ENCODE measurements around the gene TIMELESS.
"Not testable (repeated sequence)": the region's sequence is repeated elsewhere in the genome, so short reads cannot be mapped to it uniquely, and the experiment has no call there.

TIMELESS gene

DNA sequence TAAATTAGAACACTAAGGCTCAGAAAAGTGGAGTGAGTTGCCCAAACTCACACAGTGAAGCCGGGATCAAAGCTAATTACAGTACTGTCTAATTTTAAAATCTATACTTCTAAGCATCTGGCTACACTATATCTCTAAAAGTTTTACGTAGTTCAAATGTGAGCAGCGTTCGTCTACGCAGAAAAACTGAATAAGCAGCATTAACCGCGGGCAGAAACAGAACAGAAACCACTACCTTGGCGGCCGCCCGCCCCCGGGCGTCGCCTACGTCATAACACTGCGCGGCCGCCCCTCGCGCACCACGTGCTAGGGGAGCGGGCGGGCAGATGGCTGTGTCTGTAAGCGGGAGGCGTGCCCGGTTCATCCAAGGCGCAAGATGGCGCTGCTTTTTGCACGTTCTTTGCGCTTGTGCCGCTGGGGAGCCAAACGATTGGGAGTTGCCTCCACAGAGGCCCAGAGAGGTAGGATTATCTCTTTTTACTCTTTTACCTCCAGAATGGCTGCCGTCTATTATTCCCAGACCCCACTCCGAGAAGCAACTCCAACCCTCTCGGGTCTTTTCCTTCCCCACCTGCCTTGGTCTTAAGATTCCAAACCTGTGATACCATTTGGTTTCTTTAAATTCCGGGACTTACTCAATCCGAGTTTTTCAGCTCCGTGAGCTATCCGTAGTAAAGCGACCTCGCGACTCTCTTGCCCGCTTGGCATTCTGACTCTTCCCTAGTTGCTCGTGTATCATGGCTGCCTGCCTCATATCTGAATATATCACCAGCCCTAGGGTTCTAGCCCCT is 19.2 kb upstream of the TIMELESS start, which contains the start of gene SPRYD4:
SPRYD4 (plus strand) TSS at position 363 of the 791 bp plus-strand sequence; CDS start at position 377, 14 bp downstream.
- DNase-seq (ENCODE audit: low spot score) = peak; percentile 95

- DNase-seq (ENCODE audit: low spot score) = no peak
Measured at GRCh38 chr12:56462565-56462964, 13.3 kb upstream of the TIMELESS start.

- DNase-seq (ENCODE audit: low spot score) = no peak
Measured at GRCh38 chr12:56461235-56462159, 12.3 kb upstream of the TIMELESS start.

- no peak for DNase-seq (ENCODE audit: low spot score)
Measured at GRCh38 chr12:56457817-56458216, 8.6 kb upstream of the TIMELESS start.

DNA sequence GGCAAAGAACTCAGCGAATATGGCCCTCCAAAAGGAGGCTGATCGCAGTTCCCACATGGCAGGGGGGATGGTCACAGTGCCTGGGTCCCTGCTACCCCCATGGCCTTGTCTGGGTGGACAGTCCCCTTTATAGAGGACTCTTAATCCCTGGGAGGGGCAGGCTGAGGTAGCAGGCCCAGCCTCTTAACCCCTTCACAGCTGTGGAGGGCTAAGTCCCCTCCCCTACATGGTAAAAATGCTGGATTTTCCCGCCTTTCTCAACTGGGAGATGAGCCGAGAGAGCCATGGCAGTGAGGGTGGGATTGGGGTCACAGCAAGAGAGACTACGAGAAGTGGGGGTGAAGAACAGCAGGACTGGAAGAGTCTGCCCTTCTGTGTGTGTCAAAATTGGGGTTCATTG is 5.3 kb upstream of the TIMELESS start, which contains the start of gene MIP:
MIP (minus strand) TSS at position 101 of the 400 bp plus-strand sequence; CDS start at position 57, 44 bp downstream.
- no peak for DNase-seq (ENCODE audit: low spot score)

DNA sequence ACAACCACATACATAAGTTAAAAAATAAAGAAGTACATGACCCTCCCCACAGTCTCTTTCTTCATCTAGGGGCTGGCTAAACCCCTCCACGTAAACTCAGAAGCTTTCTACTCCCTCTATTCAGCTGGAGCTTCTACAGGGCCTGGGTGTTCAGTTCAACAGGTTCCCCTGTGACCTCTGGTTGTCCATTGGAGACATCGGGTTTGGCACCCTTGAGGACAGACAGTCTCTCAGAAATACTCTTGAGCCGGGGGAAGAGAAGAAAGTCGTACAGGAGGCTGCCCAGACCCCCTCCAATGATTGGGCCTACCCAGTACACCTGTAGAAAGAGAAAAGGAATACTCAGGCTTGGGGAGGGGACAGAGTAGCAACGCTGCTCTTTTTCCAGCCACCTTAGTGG is 1.9 kb upstream of the TIMELESS start:
- DNase-seq (ENCODE audit: low spot score) = no peak

GRCh38 chr12:56450241-56450640 is 1.0 kb upstream of the TIMELESS start:
- DNase-seq (ENCODE audit: low spot score) = no peak

DNA sequence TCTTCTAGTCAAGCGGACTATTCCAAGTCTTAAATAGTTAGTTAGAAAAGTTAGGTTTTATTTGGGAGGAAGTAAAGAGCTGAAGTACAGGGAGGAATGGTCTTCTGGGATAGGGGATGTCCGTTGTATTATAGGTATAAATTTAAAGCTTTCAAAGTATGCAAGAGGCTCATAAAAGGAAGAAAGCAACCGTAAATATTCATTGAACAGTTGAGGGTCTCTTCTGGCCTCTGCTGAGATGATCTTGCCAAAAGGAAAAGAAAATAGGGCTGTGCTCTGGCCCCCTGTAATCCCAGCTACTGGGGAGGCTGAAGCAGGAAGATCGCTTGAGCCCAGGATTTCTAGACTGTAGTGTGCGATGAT is 377 bp upstream of the TIMELESS start:
- no peak for DNase-seq (ENCODE audit: low spot score)

GRCh38 chr12:56443208-56443607 is 6.0 kb downstream of the TIMELESS start:
- not testable (repeated sequence) for DNase-seq (ENCODE audit: low spot score)

GRCh38 chr12:56437430-56438176 is 11.6 kb downstream of the TIMELESS start:
- DNase-seq (ENCODE audit: low spot score) = no peak

DNA sequence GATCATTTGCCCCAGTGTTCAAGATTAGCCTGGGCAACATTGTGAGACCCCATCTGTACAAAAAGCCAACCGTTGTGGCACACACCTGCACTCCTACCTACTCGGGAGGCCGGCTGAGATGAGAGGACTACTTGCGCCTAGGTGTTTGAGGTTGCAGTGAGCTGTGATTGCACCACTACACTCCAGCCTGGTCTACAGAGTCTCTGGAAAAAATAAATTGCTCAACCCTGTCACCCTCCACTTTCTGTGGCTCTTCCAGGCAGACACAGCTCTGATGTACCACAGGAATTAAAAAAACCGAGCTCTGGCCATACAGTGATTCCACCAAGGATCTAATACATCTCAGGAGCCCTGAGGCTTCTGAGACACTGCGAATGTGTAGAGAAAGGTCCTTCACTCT is 14.4 kb downstream of the TIMELESS start:
- no peak for DNase-seq (ENCODE audit: low spot score)

- no peak for DNase-seq (ENCODE audit: low spot score)
Measured at GRCh38 chr12:56431850-56432249, 17.4 kb downstream of the TIMELESS start.

DNA sequence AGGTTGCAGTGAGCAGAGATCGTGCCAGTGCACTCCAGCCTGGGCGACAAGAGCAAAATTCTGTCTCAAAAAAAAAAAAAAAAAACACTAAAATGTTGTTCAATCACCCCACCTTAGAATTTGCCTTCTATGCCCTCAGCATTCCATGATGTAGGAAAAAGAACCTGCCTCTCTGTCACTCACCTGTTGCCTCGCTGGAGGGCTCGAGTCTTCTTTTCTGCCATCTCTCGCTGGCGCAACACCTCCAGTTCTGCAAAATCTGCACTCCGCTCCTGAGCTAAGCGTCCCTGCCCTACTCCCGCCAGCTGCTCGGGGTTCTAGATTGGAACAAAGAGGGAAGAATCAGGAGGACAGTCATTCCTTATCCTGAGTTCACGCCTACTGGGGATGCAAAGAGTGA is 17.9 kb downstream of the TIMELESS start:
- DNase-seq (ENCODE audit: low spot score) = no peak

GRCh38 chr12:56425940-56426438 is 23.2 kb downstream of the TIMELESS start:
- no peak for DNase-seq (ENCODE audit: low spot score)

DNA sequence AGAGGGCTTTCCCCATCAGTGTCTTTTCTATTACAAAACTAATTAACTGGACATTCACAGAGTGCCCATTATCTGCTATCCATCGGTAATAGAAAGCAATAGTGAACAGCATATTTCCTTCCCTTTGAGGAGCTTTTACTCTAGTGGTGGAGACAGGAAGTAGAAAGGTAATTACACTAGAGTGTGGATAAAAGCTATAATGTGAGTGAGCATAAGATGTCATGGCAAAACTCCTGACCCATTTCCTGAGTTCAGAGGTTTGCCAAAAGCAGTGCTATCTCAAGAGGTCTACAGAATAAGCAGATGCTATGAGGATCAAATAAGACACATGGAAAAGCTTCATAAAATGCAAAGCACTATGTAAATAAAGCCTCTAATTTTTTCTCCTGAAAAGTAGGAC is 24.0 kb downstream of the TIMELESS start:
- DNase-seq (ENCODE audit: low spot score) = no peak

DNA sequence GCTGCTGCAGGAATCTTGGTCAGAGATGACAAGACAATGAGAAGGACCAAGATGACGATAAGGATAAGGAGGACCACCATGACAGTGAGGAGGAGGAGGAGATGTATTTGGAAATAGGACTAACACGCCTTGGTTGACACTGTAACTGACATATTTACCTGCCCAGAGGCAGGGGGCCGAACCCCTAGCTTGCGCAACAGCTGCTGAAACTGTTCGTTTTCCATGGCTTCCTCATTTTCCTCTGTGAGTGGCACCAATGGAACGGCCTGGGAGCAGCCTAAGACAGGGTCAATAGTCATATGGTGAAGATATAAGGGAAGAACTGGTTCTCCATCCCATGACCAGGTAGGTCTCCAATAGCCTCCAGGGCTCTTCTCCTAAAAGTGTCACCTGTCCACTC is 28.8 kb downstream of the TIMELESS start:
- no peak for DNase-seq (ENCODE audit: low spot score)

DNA sequence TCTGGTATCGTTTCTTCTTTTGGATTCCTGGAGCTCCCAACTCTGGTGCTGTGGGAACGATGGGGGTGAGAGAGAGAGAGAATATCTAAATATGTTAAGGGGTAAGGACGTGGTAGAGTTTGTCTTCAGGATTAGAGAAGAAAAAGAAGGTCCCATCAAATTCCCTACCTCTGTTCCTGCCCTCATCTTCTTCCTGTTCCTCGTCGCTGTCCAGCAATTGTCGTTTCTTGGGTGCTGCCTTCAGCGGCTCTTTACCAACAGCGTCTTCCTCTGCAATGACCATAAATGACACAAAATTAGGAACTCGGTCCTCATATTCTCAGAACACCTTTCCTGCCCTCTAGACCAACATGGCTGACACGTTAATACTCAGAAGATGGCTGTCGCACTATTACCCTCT is 31.5 kb downstream of the TIMELESS start:
- no peak for DNase-seq (ENCODE audit: low spot score)

GRCh38 chr12:56414401-56414800 is 34.8 kb downstream of the TIMELESS start:
- no peak for DNase-seq (ENCODE audit: low spot score)

GRCh38 chr12:56413392-56413791 is 35.8 kb downstream of the TIMELESS start:
- no peak for DNase-seq (ENCODE audit: low spot score)

GRCh38 chr12:56411781-56412639 is 37.2 kb downstream of the TIMELESS start:
- DNase-seq (ENCODE audit: low spot score) = no peak

DNA sequence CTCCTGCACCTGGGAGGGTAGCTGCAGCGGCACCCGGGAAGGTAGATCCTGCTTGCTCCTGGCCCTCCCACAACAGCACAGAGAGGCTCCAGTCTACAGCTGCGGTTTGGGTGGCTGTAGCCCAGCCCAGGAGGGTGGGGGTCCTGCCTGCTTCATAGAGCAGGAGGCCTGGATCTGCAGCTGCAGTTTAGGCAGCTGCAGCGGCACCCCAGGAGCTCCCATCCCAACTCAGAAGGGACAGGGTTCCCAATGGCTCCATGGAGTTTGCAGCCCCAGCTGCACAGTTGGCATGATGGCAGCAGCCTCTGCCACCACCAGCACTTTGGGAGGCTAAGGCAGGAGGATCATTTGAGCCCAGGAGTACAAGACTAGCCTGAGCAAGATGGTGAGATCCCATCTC is 38.5 kb downstream of the TIMELESS start:
- DNase-seq (ENCODE audit: low spot score) = no peak
